GM23338 (cell line): ENCODE results near the gene COLEC12.

Experiments used
- CREB1 ChIP-seq: fragments of 250-450 bp; sonication (Bioruptor Pico); IDR thresholded peaks from 2 replicates; pipeline ENCODE4 v1.5.0; 2020; ENCODE audit warnings: low read depth, mild to moderate bottlenecking, moderate library complexity
- CTCF ChIP-seq, 2 experiments: fragments of 200-600 bp in 1 of 2; sonication (generic) in 1 of 2; conservative IDR thresholded peaks; 2 replicates each; pipeline versions ENCODE4 v1.5.1 to v1.6.1; 2016 to 2017; ENCODE audit warnings: antibody characterized with exemption in 2 of 2, low read depth in 2 of 2, mild to moderate bottlenecking in 2 of 2, moderate library complexity in 1 of 2
- ETS1 ChIP-seq: IDR thresholded peaks from 2 replicates; pipeline ENCODE4 v1.6.1; 2016; ENCODE audit warnings: antibody characterized with exemption
- EZH2 ChIP-seq: fragments of 200-600 bp; sonication (generic); IDR thresholded peaks from one replicate; pipeline ENCODE4 v1.8.0; 2017; ENCODE audit warnings: antibody characterized with exemption, mild to moderate bottlenecking, low read depth; ENCODE audit not compliant: unreplicated experiment
- EZH2phosphoT487 ChIP-seq: fragments of 200-600 bp; sonication (generic); IDR thresholded peaks from one replicate; pipeline ENCODE4 v1.8.1; 2018; ENCODE audit warnings: antibody characterized with exemption; ENCODE audit not compliant: unreplicated experiment
- POLR2AphosphoS5 ChIP-seq: IDR thresholded peaks from 2 replicates; pipeline ENCODE4 v1.6.1; 2016; ENCODE audit warnings: antibody characterized with exemption, low read depth
- REST ChIP-seq: IDR thresholded peaks from one replicate; pipeline ENCODE4 v1.6.1; 2018; ENCODE audit warnings: antibody characterized with exemption; ENCODE audit not compliant: unreplicated experiment
- ZNF114 ChIP-seq: fragments of 250-450 bp; sonication (Bioruptor Pico); IDR thresholded peaks from 2 replicates; pipeline ENCODE4 v1.5.0; 2020; ENCODE audit warnings: mild to moderate bottlenecking, moderate library complexity

- TF ChIP-seq EZH2phosphoT487, result no peak
- TF ChIP-seq CTCF (conservative IDR thresholded peaks at IDR 0.05; ENCODE audit: low read depth in 2 of 2), result no peak
- TF ChIP-seq ZNF114 (CRISPR knock-in tag), result no peak
- no peak for TF ChIP-seq EZH2
- no peak for TF ChIP-seq POLR2AphosphoS5
- TF ChIP-seq REST, result no peak
- TF ChIP-seq CREB1 (CRISPR knock-in tag), result no peak
- no peak for TF ChIP-seq ETS1
These were observed 76.3 kb downstream of the COLEC12 start for GRCh38 chr18:424071-424661.
